ENCODE measurements around the gene NPR1. TPM values are rescaled to one million over a fixed set of nuclear protein-coding genes. Genes with fewer than 3 reads are reported as not detected.

NPR1 gene
- total RNA-seq: 5.8 to 6.6 TPM (median 5.9 TPM) in 3 replicates

GRCh38 chr1:153678519-153679336 is at the start of gene NPR1:
Gene NPR1 (plus strand): TSS chr1:153678688. CDS start chr1:153679109, 421 bp downstream.
- Mint-ChIP-seq H3K36me3 (no peaks in the 10 kb centered on the region), H3K4me1 (peaks cover 25% of the 10 kb centered on the region), H3K27ac (no peak within 1 kb of the TSS), H3K4me3 (peak within 1 kb of the TSS; percentile 79), H3K27me3 (ENCODE audit: low read depth) (peaks cover 54% of the 10 kb centered on the region), H3K9me3 (no peaks in the 10 kb centered on the region)
- TF ChIP-seq CTCF (IDR thresholded peaks at IDR 0.05; ENCODE audit: unreplicated experiment): no peak
- DNase-seq (ENCODE audit: low spot score in 2 of 2, unreplicated experiment in 2 of 2): peak in 1 of 2 experiments; percentile 47

- no peak for TF ChIP-seq CTCF (IDR thresholded peaks at IDR 0.05; ENCODE audit: unreplicated experiment)
- Mint-ChIP-seq H3K27me3 (ENCODE audit: low read depth) (no peaks in the 10 kb centered on the region), H3K4me1 (peaks cover 37% of the 10 kb centered on the region), H3K27ac (peak overlapping the region; percentile 82), H3K4me3 (no peak overlapping the region), H3K36me3 (peaks cover 3% of the 10 kb centered on the region), H3K9me3 (no peaks in the 10 kb centered on the region)
- no peak for DNase-seq (ENCODE audit: low spot score in 2 of 2, unreplicated experiment in 2 of 2)
These were observed 49.2 kb upstream of the NPR1 start for GRCh38 chr1:153629343-153629665.

- H3K4me3 Mint-ChIP-seq: no peak overlapping the region
- H3K9me3 Mint-ChIP-seq: no peaks in the 10 kb centered on the region
- peak overlapping the region; percentile 56 for H3K27ac Mint-ChIP-seq
- no peaks in the 10 kb centered on the region for H3K27me3 Mint-ChIP-seq (ENCODE audit: low read depth)
- H3K4me1 Mint-ChIP-seq: peaks cover 35% of the 10 kb centered on the region
- no peak for TF ChIP-seq CTCF (IDR thresholded peaks at IDR 0.05; ENCODE audit: unreplicated experiment)
- peaks cover 3% of the 10 kb centered on the region for H3K36me3 Mint-ChIP-seq
- no peak for DNase-seq (ENCODE audit: low spot score in 2 of 2, unreplicated experiment in 2 of 2)
These were observed 48.5 kb upstream of the NPR1 start for GRCh38 chr1:153629971-153630370.

GRCh38 chr1:153630384-153630783 is 48.1 kb upstream of the NPR1 start:
- no peak for TF ChIP-seq CTCF (IDR thresholded peaks at IDR 0.05; ENCODE audit: unreplicated experiment)
- Mint-ChIP-seq H3K9me3 (no peaks in the 10 kb centered on the region), H3K4me3 (no peak overlapping the region), H3K27me3 (ENCODE audit: low read depth) (no peaks in the 10 kb centered on the region), H3K27ac (peak overlapping the region; percentile 56), H3K4me1 (peaks cover 32% of the 10 kb centered on the region), H3K36me3 (peaks cover 3% of the 10 kb centered on the region)
- DNase-seq (ENCODE audit: low spot score in 2 of 2, unreplicated experiment in 2 of 2): no peak

DNA sequence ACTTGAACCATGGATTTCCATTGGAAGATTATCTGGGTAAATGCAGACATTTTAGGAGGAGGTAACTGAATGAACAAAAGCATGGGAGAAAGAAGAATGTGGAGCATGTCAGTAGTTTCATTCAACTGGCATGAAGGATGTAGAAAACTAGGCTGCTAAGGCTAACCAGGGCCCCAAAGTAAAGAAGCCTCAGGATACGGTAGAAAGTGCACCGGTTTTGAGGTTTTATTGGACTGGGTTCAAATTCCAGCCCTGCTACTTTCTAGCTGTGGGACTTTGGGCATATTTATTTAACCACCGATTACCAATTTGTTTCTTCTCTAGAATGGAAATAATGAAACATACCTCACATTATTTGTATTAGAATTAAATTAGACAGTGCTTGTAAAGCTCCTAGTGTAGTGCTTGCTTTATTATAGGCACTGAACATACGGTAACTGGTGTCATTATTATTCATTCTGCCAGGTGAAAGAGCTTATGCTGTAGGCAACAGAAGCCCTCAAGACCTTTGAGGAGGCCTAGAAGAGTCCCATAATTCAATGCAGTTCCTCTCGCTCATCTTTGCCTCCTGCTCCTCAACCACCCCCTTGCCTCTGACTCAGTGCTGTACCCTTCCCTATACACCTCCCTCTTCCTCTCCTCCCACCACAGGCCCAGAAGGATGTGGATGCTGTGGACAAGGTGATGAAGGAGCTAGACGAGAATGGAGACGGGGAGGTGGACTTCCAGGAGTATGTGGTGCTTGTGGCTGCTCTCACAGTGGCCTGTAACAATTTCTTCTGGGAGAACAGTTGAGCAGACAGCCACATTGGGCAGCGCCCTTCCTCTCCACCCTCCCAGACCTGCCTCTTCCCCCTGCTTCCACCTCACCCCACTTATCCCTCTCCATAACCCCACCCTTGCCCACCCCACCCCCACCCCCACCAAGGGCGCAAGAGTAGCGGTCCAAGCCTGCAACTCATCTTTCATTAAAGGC is 47.2 kb upstream of the NPR1 start:
- Mint-ChIP-seq H3K36me3 (peaks cover 5% of the 10 kb centered on the region), H3K27ac (peak overlapping the region; percentile 69), H3K4me1 (peaks cover 28% of the 10 kb centered on the region), H3K4me3 (no peak overlapping the region), H3K9me3 (no peaks in the 10 kb centered on the region), H3K27me3 (ENCODE audit: low read depth) (no peaks in the 10 kb centered on the region)
- TF ChIP-seq CTCF (IDR thresholded peaks at IDR 0.05; ENCODE audit: unreplicated experiment): no peak
- no peak for DNase-seq (ENCODE audit: low spot score in 2 of 2, unreplicated experiment in 2 of 2)

All from mesothelial cell of epicardium (in vitro differentiated cells).